Cardiac muscle cell (in vitro differentiated cells and primary cell): ENCODE results near the gene NRN1L. TPM values are rescaled to one million over a fixed set of nuclear protein-coding genes. Genes with fewer than 3 reads are reported as not detected.

Experiments used
- DNase-seq, 2 donors: peaks; one replicate each; pipeline versions ENCODE4 v3.0.0 to v3.0.0-alpha.2; 2010 to 2017; ENCODE audit warnings: low read depth in 1 of 2, low spot score in 1 of 2
- H3K27ac ChIP-seq: fragments of 200-600 bp; sonication (generic); 2 replicates; pipeline ENCODE4 v1.5.1; 2016
- H3K27me3 ChIP-seq: fragments of 200-600 bp; sonication (generic); 2 replicates; pipeline ENCODE4 v1.6.0; 2016; ENCODE audit warnings: control low read depth
- H3K36me3 ChIP-seq: fragments of 200-600 bp; sonication (generic); 2 replicates; pipeline ENCODE4 v1.5.1; 2016; ENCODE audit warnings: control low read depth
- H3K4me1 ChIP-seq: fragments of 200-600 bp; sonication (generic); 2 replicates; pipeline ENCODE4 v1.8.1; 2017; ENCODE audit warnings: low read depth, mild to moderate bottlenecking, mixed run types
- H3K4me3 ChIP-seq: fragments of 200-600 bp; sonication (generic); 2 replicates; pipeline ENCODE4 v1.5.1; 2016; ENCODE audit warnings: mild to moderate bottlenecking
- H3K9me3 ChIP-seq: fragments of 200-600 bp; sonication (generic); 2 replicates; pipeline ENCODE4 v1.5.1; 2017; ENCODE audit warnings: low read depth, mild to moderate bottlenecking, control low read depth
- polyA plus RNA-seq: library from polyadenylated mRNA; unstranded; fragments of >200 nt; fragmentation: Nextera tagmentation; extraction: Ambion mirVana; gene quantifications from 2 replicates; pipeline ENCODE4 v1.2.1, GENCODE V29; 2016
- total RNA-seq: library from RNA; depleted of rRNA; stranded (reverse); fragments of >200 nt; gene quantifications from 2 replicates; pipeline ENCODE4 v1.2.3, GENCODE V29; 2016
- TF ChIP-seq, protein P1 (sequence below): IDR thresholded peaks from 2 replicates; pipeline ENCODE4 v1.5.1; 2012; ENCODE audit warnings: low read depth, mild to moderate bottlenecking, low read length

NRN1L gene
- total and polyA plus RNA-seq, 2 experiments from 2014 or later = 0.73 to 4.8 TPM

- H3K36me3 ChIP-seq = peaks cover 11% of the 10 kb centered on the region
- H3K4me3 ChIP-seq = no peak overlapping the region
- H3K9me3 ChIP-seq = no peaks in the 10 kb centered on the region
- H3K4me1 ChIP-seq = peaks cover 8% of the 10 kb centered on the region
- TF ChIP-seq, protein P1, sequence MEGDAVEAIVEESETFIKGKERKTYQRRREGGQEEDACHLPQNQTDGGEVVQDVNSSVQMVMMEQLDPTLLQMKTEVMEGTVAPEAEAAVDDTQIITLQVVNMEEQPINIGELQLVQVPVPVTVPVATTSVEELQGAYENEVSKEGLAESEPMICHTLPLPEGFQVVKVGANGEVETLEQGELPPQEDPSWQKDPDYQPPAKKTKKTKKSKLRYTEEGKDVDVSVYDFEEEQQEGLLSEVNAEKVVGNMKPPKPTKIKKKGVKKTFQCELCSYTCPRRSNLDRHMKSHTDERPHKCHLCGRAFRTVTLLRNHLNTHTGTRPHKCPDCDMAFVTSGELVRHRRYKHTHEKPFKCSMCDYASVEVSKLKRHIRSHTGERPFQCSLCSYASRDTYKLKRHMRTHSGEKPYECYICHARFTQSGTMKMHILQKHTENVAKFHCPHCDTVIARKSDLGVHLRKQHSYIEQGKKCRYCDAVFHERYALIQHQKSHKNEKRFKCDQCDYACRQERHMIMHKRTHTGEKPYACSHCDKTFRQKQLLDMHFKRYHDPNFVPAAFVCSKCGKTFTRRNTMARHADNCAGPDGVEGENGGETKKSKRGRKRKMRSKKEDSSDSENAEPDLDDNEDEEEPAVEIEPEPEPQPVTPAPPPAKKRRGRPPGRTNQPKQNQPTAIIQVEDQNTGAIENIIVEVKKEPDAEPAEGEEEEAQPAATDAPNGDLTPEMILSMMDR = peak; percentile 91
- no peaks in the 10 kb centered on the region for H3K27me3 ChIP-seq
- DNase-seq = peak; percentile 70
- no peak overlapping the region for H3K27ac ChIP-seq
These were observed 44.1 kb downstream of the NRN1L start for GRCh38 chr16:67928561-67929364.

DNA sequence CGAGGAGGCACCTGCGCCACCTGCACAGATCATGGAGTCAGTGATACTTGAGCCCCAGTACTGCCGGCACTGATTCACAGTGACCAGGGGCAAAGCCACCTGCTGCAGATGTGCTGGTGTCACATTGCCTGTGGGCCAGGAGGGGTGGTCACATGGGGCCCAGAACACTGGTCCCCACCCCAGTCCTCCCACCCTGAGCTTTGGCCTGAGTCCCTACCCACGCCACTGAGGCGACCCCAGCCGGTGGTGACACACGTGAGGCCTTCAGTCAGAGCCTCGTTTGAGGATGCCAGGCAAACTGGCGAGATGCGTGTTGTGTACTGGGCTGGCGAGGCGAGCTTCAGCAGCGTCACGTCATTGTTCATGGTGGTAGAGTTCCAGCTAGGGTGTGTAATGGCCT lies 45.5 kb downstream of the NRN1L start:
- Histone ChIP-seq H3K4me3 (no peak overlapping the region), H3K4me1 (peaks cover 5% of the 10 kb centered on the region), H3K9me3 (no peaks in the 10 kb centered on the region), H3K27ac (no peak overlapping the region), H3K27me3 (no peaks in the 10 kb centered on the region), H3K36me3 (peaks cover 11% of the 10 kb centered on the region)
- TF ChIP-seq, protein P1 = no peak
- no peak for DNase-seq

GRCh38 chr16:67930678-67931211 lies 46.1 kb downstream of the NRN1L start:
- H3K36me3 ChIP-seq = peaks cover 11% of the 10 kb centered on the region

DNA sequence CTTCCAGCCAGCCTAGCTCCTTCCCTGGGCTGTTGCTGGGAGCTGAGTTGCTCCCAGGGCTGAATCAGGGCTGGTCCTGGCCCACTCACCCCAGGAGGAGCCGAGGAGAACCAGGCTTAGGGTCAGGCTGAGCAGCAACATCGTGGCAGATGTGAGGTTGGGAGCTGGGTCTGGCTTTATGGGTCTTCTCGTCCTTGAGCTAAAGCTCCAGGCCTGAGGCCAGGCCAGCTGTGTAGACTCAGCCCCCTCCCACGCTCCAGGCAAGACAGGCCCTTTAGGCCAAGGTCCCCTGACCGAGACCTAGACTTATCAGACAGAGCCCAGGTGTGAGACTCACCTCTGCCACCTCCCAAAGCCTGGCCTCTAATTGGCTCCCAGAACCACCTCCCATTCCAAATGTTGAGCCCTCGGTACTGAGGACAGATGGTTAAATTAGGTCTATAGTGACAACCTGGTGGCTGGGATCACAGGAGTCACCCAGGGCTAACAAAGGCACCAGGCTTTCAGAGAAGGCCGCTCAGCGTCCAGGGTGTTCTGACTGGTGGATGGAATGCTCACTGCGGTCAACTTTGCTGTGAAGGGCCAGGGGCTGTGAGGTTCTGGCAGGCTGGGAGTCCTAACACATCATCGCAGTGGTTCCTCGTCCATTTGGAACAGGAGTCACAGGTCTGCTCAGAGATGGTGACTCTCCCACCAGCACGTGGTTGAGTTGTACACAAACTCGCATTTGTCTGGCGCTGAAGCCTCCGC lies 47.2 kb downstream of the NRN1L start, which contains the start of gene CTRL:
Gene CTRL, minus strand, starts transcription at position 151 of the 750 bp plus-strand sequence. Its CDS starts 10 bp downstream, at position 141.
- no peak for DNase-seq
- Histone ChIP-seq H3K27ac (no peak within 1 kb of the TSS), H3K27me3 (no peaks in the 10 kb centered on the region), H3K4me1 (peaks cover 6% of the 10 kb centered on the region), H3K9me3 (no peaks in the 10 kb centered on the region), H3K4me3 (no peak within 1 kb of the TSS), H3K36me3 (peaks cover 11% of the 10 kb centered on the region)
- TF ChIP-seq, protein P1 = no peak

More at GRCh38 chr16:67930678-67931211, 46.1 kb downstream of the NRN1L start:
- H3K27me3 ChIP-seq = no peaks in the 10 kb centered on the region
- H3K27ac ChIP-seq = no peak overlapping the region
- no peaks in the 10 kb centered on the region for H3K9me3 ChIP-seq
- H3K4me1 ChIP-seq = peaks cover 6% of the 10 kb centered on the region
- DNase-seq = no peak
- no peak overlapping the region for H3K4me3 ChIP-seq
- TF ChIP-seq, protein P1 = no peak

GRCh38 chr16:67932462-67932840 lies 47.8 kb downstream of the NRN1L start:
- peaks cover 10% of the 10 kb centered on the region for H3K36me3 ChIP-seq
- no peak for DNase-seq
- TF ChIP-seq, protein P1 = no peak
- H3K27ac ChIP-seq = no peak overlapping the region
- H3K27me3 ChIP-seq = no peaks in the 10 kb centered on the region
- peaks cover 9% of the 10 kb centered on the region for H3K4me1 ChIP-seq
- H3K9me3 ChIP-seq = no peaks in the 10 kb centered on the region
- no peak overlapping the region for H3K4me3 ChIP-seq
